Neural cell (in vitro differentiated cells): ENCODE results near the gene PRDM11. TPM values are rescaled to one million over a fixed set of nuclear protein-coding genes. Genes with fewer than 3 reads are reported as not detected.

Source experiments
- H2AFZ ChIP-seq: fragments of 200-600, 300-800 bp; sonication (generic), shearing (Covaris generic); 2 replicates; pipeline ENCODE4 v1.6.0; 2014; ENCODE audit warnings: low read depth, mild to moderate bottlenecking, antibody characterized with exemption, low read length, moderate library complexity
- H3F3A ChIP-seq: fragments of 200-600 bp; shearing (Covaris generic); 2 replicates; pipeline ENCODE4 v1.6.1; 2016; ENCODE audit warnings: mild to moderate bottlenecking, moderate library complexity, mixed read lengths, antibody characterized with exemption, low read length; ENCODE audit not compliant: insufficient read depth, poor library complexity, severe bottlenecking
- H3K27ac ChIP-seq: fragments of 200-600, 300-800 bp; sonication (generic), shearing (Covaris generic); 2 replicates; pipeline ENCODE4 v1.5.1; 2014; ENCODE audit warnings: mild to moderate bottlenecking, low read length, moderate library complexity
- H3K27me3 ChIP-seq: fragments of 300-800, 200-600 bp; sonication (generic), shearing (Covaris generic); 2 replicates; pipeline ENCODE4 v1.6.0; 2014; ENCODE audit warnings: mild to moderate bottlenecking, low read depth, low read length, moderate library complexity; ENCODE audit not compliant: insufficient read depth
- H3K36me3 ChIP-seq: fragments of 300-800, 200-600 bp; sonication (generic), shearing (Covaris generic); 2 replicates; pipeline ENCODE4 v1.5.1; 2014; ENCODE audit warnings: mild to moderate bottlenecking, antibody characterized with exemption, low read length, moderate library complexity; ENCODE audit not compliant: insufficient read depth
- H3K4me2 ChIP-seq: fragments of 300-800, 200-600 bp; sonication (generic), shearing (Covaris generic); 2 replicates; pipeline ENCODE4 v1.6.0; 2014; ENCODE audit warnings: mild to moderate bottlenecking, low read length
- H3K4me3 ChIP-seq: fragments of 300-800, 200-600 bp; sonication (generic), shearing (Covaris generic); 2 replicates; pipeline ENCODE4 v1.5.1; 2014; ENCODE audit warnings: mild to moderate bottlenecking, low read length, moderate library complexity
- H3K79me2 ChIP-seq: fragments of 200-600 bp; shearing (Covaris generic); replicated peaks from 2 replicates; pipeline ENCODE4 v1.6.0; 2014; ENCODE audit warnings: mild to moderate bottlenecking, low read length, moderate library complexity; ENCODE audit not compliant: insufficient read depth
- H3K9ac ChIP-seq: fragments of 300-800, 200-600 bp; sonication (generic), shearing (Covaris generic); 2 replicates; pipeline ENCODE4 v1.6.1; 2016; ENCODE audit warnings: mild to moderate bottlenecking, low read length, mixed read lengths
- H3K9me2 ChIP-seq: fragments of 200-600 bp; shearing (Covaris generic); 2 replicates; pipeline ENCODE4 v1.6.1; 2016; ENCODE audit warnings: mild to moderate bottlenecking, low read length, mixed read lengths; ENCODE audit not compliant: insufficient read depth
- H3K9me3 ChIP-seq: fragments of 200-600, 300-800 bp; sonication (generic), shearing (Covaris generic); 2 replicates; pipeline ENCODE4 v1.6.1; 2016; ENCODE audit warnings: mild to moderate bottlenecking, mixed run types, low read length, moderate library complexity, mixed read lengths
- H4K20me1 ChIP-seq: fragments of 200-600 bp; shearing (Covaris generic); 2 replicates; pipeline ENCODE4 v1.6.1; 2016; ENCODE audit warnings: mild to moderate bottlenecking, mixed run types; ENCODE audit not compliant: insufficient read depth
- EP300 ChIP-seq: fragments of 450-650 bp; conservative IDR thresholded peaks from 2 replicates; pipeline ENCODE4 v1.6.1; 2014; ENCODE audit warnings: antibody characterized with exemption, mild to moderate bottlenecking, moderate library complexity; ENCODE audit not compliant: poor library complexity, severe bottlenecking
- EZH2 ChIP-seq: fragments of 200-600, 300-800 bp; shearing (Covaris generic), sonication (generic); IDR thresholded peaks from 2 replicates; pipeline ENCODE4 v1.6.1; 2014; ENCODE audit warnings: antibody characterized with exemption, low read length, borderline replicate concordance, mild to moderate bottlenecking; ENCODE audit not compliant: insufficient read depth, poor library complexity, severe bottlenecking
- MXI1 ChIP-seq: fragments of 450-650 bp; conservative IDR thresholded peaks from 2 replicates; pipeline ENCODE4 v1.6.1; 2014; ENCODE audit warnings: antibody characterized with exemption, mild to moderate bottlenecking; ENCODE audit not compliant: poor library complexity, severe bottlenecking
- POLR2AphosphoS5 ChIP-seq: IDR thresholded peaks from 2 replicates; pipeline ENCODE4 v1.6.1; 2012
- RAD21 ChIP-seq: fragments of 450-650 bp; conservative IDR thresholded peaks from 2 replicates; pipeline ENCODE4 v1.6.1; 2014; ENCODE audit warnings: antibody characterized with exemption, mild to moderate bottlenecking, moderate library complexity
- SMC3 ChIP-seq: fragments of 450-650 bp; conservative IDR thresholded peaks from 2 replicates; pipeline ENCODE4 v1.6.1; 2014; ENCODE audit warnings: antibody characterized with exemption, mild to moderate bottlenecking, moderate library complexity; ENCODE audit not compliant: poor library complexity
- TAF1 ChIP-seq: IDR thresholded peaks from 2 replicates; pipeline ENCODE4 v1.6.1; 2012; ENCODE audit warnings: low read depth
- polyA plus RNA-seq: library from polyadenylated mRNA; depleted of rRNA; stranded (reverse); fragments of >200 nt; gene quantifications from 2 replicates; pipeline ENCODE4 v1.2.3, GENCODE V29; 2014
- TF ChIP-seq, protein P1 (sequence below): fragments of 450-650 bp; IDR thresholded peaks from 2 replicates; pipeline ENCODE4 v1.5.1; 2014; ENCODE audit warnings: antibody characterized with exemption, mild to moderate bottlenecking, moderate library complexity; ENCODE audit not compliant: poor library complexity, severe bottlenecking
- TF ChIP-seq, protein P2 (sequence below): IDR thresholded peaks from 2 replicates; pipeline ENCODE4 v1.6.1; 2012; ENCODE audit warnings: borderline replicate concordance

Gene PRDM11
- polyA plus RNA-seq, 1 donor from 2014 or later = 2.0 TPM

DNA sequence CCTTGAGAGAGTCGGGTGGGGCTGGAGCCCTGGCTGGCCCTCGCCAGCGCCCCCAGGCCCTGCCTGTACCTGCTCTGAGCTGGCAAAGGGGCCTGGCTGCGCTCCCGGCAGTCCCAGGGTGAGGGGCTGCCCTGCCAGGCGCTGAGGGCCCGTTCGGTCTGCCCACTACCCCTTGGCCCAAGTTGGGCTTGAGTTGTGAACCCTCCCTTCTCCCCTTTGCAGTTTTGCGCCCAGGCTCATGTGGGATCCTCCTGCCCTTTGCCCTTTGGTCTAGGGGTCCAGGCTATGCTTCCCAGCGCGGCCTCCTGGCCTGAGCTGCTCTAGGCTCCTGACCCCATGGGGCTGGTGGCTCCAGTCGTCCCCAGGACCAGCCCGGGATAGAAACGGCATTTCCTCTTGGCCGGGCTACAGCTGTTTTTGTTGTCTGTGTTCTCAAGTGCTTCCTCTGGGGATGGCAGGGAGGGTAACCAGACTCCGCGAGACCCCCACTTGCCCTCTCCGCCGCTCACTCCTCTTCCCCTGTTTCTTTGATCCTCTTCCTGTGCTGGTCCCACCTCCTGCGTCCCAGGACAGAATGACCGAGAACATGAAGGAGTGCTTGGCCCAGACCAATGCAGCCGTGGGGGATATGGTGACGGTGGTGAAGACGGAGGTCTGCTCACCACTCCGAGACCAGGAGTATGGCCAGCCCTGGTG is 34.9 kb downstream of the PRDM11 start:
- H3K27me3 ChIP-seq = no peaks in the 10 kb centered on the region
- H3K9me2 ChIP-seq = no peaks in the 10 kb centered on the region
- H3K79me2 ChIP-seq = no peaks in the 10 kb centered on the region
- H3K36me3 ChIP-seq = no peaks in the 10 kb centered on the region
- H2AFZ ChIP-seq = no peak overlapping the region
- H3K27ac ChIP-seq = no peak overlapping the region
- H3K9ac ChIP-seq = no peak overlapping the region
- H4K20me1 ChIP-seq = no peaks in the 10 kb centered on the region
- no peaks in the 10 kb centered on the region for H3F3A ChIP-seq
- TF ChIP-seq RAD21 (no peak), EZH2 (no peak), TAF1 (no peak), POLR2AphosphoS5 (no peak), SMC3 (no peak), EP300 (no peak), MXI1 (no peak)
- TF ChIP-seq, protein P1, sequence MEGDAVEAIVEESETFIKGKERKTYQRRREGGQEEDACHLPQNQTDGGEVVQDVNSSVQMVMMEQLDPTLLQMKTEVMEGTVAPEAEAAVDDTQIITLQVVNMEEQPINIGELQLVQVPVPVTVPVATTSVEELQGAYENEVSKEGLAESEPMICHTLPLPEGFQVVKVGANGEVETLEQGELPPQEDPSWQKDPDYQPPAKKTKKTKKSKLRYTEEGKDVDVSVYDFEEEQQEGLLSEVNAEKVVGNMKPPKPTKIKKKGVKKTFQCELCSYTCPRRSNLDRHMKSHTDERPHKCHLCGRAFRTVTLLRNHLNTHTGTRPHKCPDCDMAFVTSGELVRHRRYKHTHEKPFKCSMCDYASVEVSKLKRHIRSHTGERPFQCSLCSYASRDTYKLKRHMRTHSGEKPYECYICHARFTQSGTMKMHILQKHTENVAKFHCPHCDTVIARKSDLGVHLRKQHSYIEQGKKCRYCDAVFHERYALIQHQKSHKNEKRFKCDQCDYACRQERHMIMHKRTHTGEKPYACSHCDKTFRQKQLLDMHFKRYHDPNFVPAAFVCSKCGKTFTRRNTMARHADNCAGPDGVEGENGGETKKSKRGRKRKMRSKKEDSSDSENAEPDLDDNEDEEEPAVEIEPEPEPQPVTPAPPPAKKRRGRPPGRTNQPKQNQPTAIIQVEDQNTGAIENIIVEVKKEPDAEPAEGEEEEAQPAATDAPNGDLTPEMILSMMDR = no peak
- TF ChIP-seq, protein P2, sequence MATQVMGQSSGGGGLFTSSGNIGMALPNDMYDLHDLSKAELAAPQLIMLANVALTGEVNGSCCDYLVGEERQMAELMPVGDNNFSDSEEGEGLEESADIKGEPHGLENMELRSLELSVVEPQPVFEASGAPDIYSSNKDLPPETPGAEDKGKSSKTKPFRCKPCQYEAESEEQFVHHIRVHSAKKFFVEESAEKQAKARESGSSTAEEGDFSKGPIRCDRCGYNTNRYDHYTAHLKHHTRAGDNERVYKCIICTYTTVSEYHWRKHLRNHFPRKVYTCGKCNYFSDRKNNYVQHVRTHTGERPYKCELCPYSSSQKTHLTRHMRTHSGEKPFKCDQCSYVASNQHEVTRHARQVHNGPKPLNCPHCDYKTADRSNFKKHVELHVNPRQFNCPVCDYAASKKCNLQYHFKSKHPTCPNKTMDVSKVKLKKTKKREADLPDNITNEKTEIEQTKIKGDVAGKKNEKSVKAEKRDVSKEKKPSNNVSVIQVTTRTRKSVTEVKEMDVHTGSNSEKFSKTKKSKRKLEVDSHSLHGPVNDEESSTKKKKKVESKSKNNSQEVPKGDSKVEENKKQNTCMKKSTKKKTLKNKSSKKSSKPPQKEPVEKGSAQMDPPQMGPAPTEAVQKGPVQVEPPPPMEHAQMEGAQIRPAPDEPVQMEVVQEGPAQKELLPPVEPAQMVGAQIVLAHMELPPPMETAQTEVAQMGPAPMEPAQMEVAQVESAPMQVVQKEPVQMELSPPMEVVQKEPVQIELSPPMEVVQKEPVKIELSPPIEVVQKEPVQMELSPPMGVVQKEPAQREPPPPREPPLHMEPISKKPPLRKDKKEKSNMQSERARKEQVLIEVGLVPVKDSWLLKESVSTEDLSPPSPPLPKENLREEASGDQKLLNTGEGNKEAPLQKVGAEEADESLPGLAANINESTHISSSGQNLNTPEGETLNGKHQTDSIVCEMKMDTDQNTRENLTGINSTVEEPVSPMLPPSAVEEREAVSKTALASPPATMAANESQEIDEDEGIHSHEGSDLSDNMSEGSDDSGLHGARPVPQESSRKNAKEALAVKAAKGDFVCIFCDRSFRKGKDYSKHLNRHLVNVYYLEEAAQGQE = no peak
- H3K4me2 ChIP-seq = no peak overlapping the region
- no peaks in the 10 kb centered on the region for H3K9me3 ChIP-seq
- H3K4me3 ChIP-seq = no peak overlapping the region

DNA sequence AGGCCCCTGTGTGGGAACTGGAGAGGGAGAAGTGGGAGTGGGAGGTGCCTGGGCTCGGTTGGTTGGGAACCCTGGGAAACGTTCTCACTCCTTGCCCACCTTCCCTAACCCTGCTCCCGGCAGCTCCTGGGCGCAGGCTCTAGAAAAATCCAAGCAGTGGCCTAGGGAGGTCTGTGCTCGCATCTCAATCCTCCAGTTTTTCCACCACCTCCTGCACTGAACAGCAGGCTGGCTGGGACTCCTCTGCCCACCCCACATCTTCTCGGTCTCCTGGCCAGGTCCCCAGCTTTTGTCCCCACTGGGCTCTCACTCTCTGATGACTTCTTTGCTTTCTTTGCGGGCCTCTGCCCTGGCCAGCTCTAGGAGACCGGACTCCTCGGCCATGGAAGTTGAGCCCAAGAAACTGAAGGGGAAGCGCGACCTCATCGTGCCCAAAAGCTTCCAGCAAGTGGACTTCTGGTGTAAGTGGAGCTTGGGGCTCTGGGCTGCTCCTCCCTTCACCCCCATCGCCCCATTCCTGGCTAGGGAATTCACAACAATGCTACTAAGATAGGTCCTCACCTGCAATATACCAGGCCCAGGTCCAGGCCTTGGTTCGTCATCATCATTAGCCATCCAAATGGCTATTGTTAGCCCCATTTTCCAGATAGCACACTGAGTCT is 35.6 kb downstream of the PRDM11 start:
- Histone ChIP-seq H3K4me2 (no peak overlapping the region), H3K79me2 (no peaks in the 10 kb centered on the region), H3K36me3 (no peaks in the 10 kb centered on the region), H3K27ac (no peak overlapping the region), H4K20me1 (no peaks in the 10 kb centered on the region), H3K9me3 (no peaks in the 10 kb centered on the region), H3F3A (no peaks in the 10 kb centered on the region), H3K27me3 (no peaks in the 10 kb centered on the region), H3K9ac (no peak overlapping the region), H3K9me2 (no peaks in the 10 kb centered on the region), H2AFZ (no peak overlapping the region), H3K4me3 (no peak overlapping the region)
- no peak for TF ChIP-seq SMC3
- no peak for TF ChIP-seq MXI1
- TF ChIP-seq, protein P1 = no peak
- no peak for TF ChIP-seq EZH2
- no peak for TF ChIP-seq TAF1
